Airway epithelial cell (primary cell): ENCODE results near the gene BRD2. TPM values are rescaled to one million over a fixed set of nuclear protein-coding genes. Genes with fewer than 3 reads are reported as not detected.

Experiments used
- total RNA-seq: library from RNA; depleted of rRNA; stranded (reverse); fragments of >200 nt; gene quantifications from 2 replicates; pipeline ENCODE4 v1.2.3, GENCODE V29; 2015

Gene BRD2
- total RNA-seq: 103 and 130 TPM in 2 replicates

GRCh38 chr6:32968093-32968866, at the start of gene BRD2:
Gene BRD2 (plus strand): TSS chr6:32968594. CDS start chr6:32972899, 4,305 bp downstream.

GRCh38 chr6:32940656-32941213, 27.7 kb upstream of the BRD2 start, which contains the start of gene HLA-DMB:
Gene HLA-DMB (minus strand): TSS chr6:32941028. CDS start chr6:32940807, 221 bp downstream.

GRCh38 chr6:32952817-32953739, 15.3 kb upstream of the BRD2 start, which contains the start of gene HLA-DMA:
Gene HLA-DMA (minus strand): TSS chr6:32953097. CDS start chr6:32953036, 61 bp downstream.

GRCh38 chr6:33008944-33009861, 40.8 kb downstream of the BRD2 start, which contains the start of gene HLA-DOA:
Gene HLA-DOA (minus strand): TSS chr6:33009591.

Other genes with a start within 250 kb of the BRD2 start
- not detected in 2 replicates for gene HLA-DQA2, start 227.2 kb upstream of the BRD2 start, total RNA-seq
- gene HLA-DQB2, start 205.1 kb upstream of the BRD2 start, total RNA-seq: not detected in 2 replicates
- 1.5 and 2.2 TPM in 2 replicates for gene HLA-DOB, start 151.6 kb upstream of the BRD2 start, total RNA-seq
- 16.2 and 16.4 TPM in 2 replicates for gene TAP2, start 129.9 kb upstream of the BRD2 start, total RNA-seq
- 18.8 and 20.0 TPM in 2 replicates for gene PSMB8, start 124.5 kb upstream of the BRD2 start, total RNA-seq
- 27.2 and 28.7 TPM in 2 replicates for gene TAP1, start 114.9 kb upstream of the BRD2 start, total RNA-seq
- gene PSMB9, start 114.4 kb upstream of the BRD2 start, total RNA-seq: 1.6 and 4.5 TPM in 2 replicates
- not detected in 2 replicates for gene HLA-DMB, start 27.6 kb upstream of the BRD2 start, total RNA-seq
- 0.28 and 1.6 TPM in 2 replicates for gene HLA-DMA, start 15.5 kb upstream of the BRD2 start, total RNA-seq
- 0.07 TPM in 1 of 2 replicates, not detected in the other for gene HLA-DOA, start 41.0 kb downstream of the BRD2 start, total RNA-seq
- gene HLA-DPA1, start 105.1 kb downstream of the BRD2 start, total RNA-seq: not detected in 2 replicates
- 0.93 TPM in 1 of 2 replicates, not detected in the other for gene HLA-DPB1, start 107.4 kb downstream of the BRD2 start, total RNA-seq
- 0.07 TPM in 1 of 2 replicates, not detected in the other for gene COL11A2, start 223.9 kb downstream of the BRD2 start, total RNA-seq
- 14.9 and 17.1 TPM in 2 replicates for gene RXRB, start 232.1 kb downstream of the BRD2 start, total RNA-seq
- 84.8 and 88.7 TPM in 2 replicates for gene SLC39A7, start 232.3 kb downstream of the BRD2 start, total RNA-seq
- 28.8 and 35.9 TPM in 2 replicates for gene HSD17B8, start 236.1 kb downstream of the BRD2 start, total RNA-seq
- 14.3 and 16.4 TPM in 2 replicates for gene RING1, start 239.9 kb downstream of the BRD2 start, total RNA-seq